OCI-M1 (cell line): Measurements from ENCODE around the gene MARVELD1.
"Not testable (repeated sequence)": the region's sequence is repeated elsewhere in the genome, so short reads cannot be mapped to it uniquely, and the experiment has no call there.

ENCODE experiments used
- DNase-seq: peaks from one replicate; lab custom pipeline; 2025; lab: John Stamatoyannopoulos, UW

MARVELD1 gene

DNA sequence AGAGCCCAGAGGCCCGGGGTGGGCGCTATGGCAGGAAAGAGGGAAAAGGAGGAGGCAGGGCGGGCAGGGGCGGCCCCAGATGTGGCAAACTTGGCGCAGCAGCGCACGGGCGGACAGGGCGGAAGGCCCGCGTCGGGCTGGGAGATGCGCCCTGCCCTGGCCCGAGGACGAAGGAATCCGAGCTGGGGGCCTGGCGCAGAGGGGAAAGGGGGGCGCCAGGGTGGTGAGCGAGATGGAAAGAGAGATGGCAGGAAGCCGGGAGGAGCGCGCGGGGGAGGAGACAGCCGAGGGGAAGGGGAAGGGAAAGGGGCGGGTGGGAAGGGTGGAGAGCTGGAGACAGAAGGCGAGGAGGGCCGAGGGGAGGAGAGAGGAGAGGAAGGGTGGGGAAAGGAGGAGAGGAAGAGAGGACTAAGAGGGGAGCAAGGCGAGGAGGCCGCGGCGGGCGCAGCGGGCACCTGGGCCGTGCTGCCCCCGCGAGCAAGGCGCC lies at the start of gene MARVELD1:
MARVELD1 (plus strand) TSS at position 392 of the 487 bp plus-strand sequence. CDS start 147 bp downstream, outside the sequence.
- DNase-seq = peak; percentile 64

DNA sequence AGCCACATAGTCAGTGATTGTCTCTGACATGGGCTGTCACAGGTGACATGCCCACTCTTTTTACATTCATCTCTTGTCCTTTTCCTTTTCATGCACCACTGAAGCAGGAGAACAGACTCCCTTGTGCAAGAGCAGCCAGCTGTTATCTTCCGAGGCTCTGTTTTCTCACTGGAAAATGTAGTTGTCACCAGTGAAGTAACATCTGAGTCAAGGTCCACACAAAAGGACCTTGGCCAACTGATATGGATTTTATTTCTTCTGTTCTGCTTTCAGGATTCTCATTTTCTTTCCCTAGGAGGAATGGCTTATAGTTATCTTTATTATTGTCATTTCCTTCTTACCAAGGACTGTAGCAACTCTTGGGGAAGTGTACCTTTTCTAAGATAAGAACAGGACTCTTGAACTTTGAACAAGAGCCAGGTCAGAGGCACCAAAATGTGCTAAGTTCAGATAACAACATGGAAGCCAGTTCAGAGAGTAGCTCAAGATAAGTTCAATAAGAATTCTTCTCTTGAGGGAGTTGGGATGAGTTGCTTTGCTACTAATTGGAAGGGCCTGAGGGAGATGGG lies 49.2 kb upstream of the MARVELD1 start:
- peak; percentile 95 for DNase-seq

DNA sequence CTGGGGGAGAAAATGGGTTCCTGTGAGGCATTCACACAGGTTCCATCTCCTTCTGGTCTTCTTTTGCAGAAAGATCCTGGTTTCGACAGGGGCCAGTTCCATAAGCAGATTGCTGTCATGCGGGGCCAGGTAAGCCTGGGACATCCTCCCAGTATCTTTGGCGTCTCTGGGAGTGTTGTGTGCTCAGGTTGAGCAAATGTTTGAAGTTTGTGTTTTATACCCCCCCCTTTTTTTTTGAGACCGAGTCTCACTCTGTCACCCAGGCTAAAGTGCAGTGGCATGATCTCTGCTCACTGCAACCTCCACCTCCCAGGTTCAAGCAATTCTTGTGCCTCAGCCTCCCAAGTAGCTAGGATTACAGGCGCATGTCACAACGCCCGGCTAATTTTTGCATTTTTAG lies 46.5 kb upstream of the MARVELD1 start:
- DNase-seq = no peak

DNA sequence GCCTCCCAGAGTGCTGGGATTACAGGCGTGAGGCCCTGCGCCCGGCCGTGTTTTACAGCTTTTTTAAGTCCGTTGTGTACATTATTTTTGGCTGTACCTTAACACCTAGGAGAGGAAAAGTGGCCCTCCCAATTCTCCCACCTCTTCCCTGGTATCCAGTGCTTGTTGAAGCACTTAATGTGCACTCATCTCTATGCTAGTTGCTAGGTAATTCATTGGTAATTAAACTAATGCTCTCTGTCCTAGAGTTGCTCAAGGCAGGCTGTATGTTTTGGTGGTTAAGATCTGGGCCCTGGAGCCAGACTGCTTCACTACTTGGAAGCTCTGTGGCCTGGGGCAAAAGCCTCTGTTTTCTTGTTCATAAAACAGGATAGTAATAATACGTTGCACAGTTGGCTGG lies 46.1 kb upstream of the MARVELD1 start:
- no peak for DNase-seq

DNA sequence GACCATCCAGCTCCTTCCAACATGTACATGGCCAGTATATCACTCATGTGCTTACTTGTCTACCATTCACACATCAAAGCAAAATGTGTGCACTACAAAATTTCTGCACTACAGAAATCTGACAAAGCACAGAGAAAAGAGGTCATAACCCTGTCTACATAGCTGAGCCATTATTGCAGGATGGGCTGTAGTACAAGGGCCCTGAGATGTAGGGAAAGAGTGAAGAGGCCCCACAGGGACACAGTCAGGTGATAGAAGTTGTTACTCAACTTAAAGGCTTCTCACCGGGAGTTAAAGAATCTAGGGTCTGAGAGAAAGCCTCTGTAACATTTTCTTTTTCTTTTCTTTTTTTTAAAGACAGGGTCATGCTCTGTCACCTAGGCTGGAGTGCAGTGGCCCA lies 44.0 kb upstream of the MARVELD1 start:
- DNase-seq = no peak

DNA sequence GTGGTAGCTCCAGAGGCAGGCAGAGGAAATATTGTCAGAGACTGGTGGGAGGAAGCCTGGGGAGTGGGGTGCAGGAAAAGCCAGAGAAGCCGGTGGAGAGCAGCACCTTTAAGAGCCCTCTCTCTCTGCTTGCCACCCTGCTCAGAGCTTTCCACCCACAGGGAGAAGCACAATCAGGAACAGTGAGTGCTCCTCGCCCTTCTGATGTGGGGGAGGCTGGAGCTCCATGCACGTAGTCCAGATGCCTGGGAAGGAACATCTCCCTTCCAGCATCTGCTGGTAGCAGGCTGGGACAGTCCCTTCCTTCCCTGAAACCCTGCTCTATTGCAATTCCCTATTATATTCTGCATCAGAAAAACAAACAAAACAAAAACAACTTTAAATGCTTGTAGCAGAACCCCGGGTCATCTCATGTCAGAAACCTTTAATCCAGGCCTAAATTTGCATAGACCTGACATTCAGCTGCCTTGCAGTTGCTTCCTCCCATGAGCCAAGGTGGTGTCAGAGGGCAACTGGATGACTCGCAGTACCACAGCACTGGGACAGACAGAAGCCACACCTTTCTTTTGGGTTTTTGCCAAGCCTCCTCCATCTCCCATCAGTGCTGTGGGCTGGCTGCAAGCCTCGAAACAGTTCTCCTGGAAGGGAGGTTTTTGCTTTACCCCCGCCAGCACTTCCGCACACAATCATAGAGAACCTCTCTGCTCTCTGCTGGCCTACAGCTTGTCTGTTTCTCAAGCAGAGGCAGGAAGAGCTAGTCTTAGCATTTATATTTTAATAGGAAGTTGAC lies 39.6 kb upstream of the MARVELD1 start:
- peak; percentile 57 for DNase-seq

DNA sequence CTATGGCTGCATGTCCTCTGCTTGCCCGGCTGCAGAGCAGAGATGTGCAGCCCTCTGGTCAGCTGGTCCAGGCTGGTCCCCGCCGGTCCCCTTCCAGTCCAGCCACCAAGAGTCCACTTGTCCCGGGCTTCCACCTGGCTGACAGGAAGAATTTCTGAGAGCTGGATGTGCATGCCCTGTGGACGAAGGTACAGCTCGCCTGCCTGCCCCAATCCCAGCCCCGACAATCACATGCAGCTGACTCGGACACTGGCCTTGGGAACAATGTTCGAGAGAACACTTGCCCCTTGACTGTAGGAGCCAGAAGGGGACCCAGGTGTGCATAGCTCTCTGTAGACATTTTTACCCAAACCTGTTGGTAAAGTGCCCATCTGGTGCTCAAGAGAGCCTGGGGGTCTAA lies 38.3 kb upstream of the MARVELD1 start:
- DNase-seq = no peak

DNA sequence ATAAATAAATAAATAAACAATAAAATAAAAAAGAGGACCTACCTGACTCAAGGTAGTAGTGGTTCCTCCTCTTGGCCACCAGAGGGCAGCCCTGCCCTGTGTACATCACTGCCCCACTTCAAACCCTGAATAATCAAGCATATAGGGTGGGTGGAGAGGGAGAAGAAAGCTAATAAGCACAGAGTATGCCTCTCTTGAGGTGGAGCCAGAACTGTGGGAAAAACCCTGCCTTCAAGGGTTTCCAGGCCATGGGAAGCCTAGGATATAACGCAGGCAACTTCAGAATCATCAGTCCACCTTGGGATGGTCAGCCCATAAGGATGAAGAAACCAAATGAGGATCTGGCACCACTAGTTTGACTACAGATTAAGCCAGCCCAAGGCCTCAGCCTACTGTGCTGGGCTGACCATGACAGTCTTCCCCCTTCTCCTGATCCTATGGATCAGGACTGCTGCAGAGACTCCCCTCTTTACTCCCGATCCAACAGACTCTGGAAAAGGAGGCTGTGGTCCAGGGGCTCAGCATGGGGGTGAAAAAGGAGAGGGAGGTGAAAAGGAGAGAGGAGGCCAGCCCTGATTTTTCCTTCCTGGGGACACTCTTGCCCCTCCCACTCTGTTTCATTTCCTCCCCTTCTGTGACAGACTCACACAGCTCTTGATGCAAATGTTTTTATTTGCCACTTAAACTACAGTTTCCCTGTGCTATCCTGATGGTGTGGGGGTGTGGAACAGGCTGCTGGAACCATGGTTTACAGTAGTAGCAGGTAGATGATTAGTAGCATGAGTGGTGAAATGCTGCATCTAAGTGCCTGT lies 36.6 kb upstream of the MARVELD1 start:
- DNase-seq = peak; percentile 71

DNA sequence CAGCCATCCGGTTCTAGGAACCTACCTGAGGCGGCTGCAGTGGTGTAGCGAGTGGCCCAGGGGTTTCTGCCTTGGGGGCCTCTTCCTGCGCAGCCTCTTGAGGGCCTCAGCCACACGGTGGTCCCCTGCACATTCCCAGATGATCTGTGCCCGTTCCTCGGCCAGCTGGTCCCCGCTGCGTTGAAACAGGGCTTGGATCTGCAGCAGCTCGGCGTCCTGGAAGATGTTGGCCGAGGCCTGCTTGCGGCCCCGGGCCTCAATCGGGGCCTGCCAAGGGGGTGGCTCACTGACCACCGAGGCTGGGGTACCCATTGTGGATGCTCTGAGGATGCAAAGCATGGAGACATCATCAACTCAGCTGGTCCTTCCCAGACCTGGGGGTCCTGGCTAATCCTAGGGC lies 33.9 kb upstream of the MARVELD1 start:
- DNase-seq = no peak

DNA sequence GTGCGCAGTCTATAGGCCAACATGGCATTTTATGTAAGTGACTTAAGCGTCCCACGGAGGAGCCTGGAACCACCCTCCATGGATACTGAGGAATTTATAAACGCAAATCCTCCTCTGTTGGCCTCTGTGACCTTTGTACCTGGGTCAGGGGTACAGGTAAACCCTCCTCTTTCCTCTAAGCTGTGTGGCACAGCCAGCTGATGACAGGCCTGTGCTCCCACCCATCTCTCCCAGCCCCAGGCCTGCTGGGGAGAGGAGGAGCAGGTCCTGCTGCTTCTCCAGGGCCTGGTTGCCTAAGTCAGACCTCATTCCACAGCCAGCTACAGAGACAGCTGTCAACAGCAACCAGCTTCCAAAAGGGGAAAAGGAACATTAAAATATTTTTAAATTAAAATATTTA lies 31.5 kb upstream of the MARVELD1 start:
- DNase-seq = no peak

DNA sequence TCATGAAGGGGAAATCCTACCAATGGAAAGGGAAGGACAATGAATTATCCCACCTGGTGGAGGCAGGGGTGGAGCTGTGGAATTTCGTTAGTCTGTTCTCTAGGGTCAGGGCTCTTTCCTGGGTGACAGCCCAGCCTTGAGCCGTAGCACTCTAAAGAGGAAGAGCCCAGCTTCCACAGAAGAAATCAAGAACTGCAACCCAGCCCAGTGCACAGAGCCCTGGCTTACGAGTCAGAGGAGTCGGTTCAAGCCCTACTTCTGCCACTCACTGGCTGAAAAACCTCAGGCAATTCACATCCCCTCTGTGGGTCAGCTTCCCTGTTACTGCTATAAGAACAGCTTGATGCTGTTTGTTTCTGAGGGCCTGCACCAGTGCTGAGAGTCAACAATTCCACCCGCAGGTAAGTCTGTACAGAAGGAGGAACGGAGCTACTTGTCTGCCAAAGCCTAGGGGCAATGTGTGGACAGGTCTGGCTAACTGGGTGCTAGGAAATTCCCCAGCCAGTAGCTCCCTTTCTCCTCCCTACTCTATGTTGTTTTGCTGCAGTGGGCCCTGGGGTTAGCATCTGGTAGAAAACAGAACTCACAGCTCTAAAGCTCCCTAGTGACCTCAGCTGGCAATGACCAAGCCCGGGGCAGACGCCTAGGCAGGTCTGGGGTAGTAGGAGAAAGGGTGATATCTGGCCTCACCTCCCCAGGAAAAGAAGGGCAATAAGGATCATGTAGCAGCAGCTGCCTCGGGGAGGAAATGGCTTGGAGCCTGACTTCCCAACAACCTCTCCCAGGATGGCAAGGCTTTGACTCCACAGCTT lies 29.8 kb upstream of the MARVELD1 start:
- DNase-seq = peak; percentile 58

DNA sequence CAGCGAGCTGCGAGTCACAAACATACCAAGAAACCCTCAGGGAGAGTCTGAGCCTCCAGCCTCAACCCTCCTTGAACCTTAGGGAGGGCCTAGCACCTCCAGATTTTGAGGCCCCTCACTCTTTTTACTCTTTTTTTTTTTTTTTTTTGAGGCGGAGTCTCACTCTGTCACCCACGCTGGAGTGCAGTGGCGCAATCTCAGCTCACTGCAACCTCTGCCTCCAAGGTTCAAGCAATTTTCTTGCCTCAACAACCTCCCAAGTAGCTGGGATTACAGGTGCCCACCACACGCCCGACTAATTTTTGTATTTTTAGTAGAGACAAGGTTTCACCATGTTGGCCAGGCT lies 29.2 kb upstream of the MARVELD1 start:
- DNase-seq = not testable (repeated sequence)

DNA sequence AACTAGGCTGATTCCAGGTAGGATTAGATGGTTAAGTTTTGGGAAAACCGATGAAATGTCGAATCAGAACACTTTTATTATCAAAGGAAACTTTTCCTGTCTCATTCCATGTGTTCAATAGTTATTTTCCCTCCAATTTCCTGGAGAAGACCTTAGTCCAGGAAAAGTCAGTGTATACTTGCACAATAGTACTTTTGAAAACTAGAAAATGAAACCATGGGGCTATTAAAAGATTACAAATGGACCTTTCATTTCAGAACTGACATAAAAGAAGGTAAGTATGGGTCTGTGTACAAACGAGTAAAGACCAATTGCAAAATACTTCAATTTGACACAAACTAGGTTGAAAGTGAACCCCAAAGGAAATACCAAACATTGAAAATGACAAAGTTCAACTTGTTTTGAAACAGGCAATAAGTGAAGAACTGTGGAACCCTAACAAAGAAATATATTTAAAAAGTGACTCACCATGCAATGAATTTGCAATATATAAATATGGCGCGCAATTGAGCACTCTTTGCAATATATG lies 28.6 kb upstream of the MARVELD1 start:
- no peak for DNase-seq

DNA sequence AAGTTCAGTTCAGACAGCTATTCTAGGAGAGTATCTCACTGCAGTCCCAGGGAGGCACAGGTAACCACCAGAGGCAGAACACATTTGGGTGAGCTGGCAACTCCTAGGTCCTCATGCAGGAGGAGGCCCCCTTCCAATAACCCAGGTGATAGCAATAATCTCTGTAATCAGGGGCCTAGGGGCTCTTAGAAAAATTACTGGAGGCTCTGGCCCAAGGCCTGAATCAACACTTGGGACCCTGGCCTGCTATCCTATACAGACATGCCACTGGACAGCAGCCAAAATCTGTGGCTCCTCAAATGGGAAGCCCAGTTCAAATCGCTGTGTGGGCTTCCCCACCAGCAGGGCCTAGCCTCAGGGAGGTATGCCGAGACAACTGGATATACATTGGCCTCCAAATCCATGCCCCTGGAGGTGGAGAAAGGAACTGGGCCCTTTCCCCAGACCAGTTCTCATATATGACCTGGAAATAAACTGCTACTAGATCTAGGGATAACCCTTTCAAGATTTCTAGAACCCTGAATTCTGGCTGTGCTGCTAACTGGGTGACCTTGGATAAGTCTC lies 28.1 kb upstream of the MARVELD1 start:
- peak; percentile 77 for DNase-seq

DNA sequence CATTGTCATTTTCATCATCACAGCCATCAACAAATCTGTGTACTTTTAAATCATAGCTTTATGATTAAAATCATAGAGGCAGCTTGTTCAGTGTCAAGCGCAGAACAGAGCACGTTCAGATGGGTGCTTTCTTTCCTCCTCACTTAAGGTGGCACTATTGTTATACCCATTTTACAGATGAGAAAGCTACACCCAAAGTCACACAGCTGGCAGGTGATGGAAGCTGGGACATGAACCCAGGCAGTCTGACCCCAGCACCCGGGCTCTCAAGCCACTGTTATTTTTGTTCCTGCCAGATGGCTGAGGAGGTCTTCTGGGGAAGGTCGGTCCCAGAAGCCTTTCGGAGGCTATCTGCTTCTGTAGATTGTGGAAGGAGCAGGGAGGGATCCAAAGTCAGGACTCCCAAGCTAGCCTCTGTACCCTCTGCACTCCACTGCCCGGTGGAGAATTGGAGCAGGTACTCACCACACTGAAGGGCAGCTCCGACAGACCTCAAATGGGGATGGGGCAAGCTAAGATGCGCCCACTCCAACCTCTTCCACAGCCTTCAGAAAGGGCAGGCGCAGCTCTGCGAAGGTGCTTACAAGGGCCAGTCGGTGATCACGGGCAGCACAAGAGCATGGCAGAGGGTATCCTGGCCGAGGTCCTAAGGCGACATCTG lies 27.1 kb upstream of the MARVELD1 start:
- peak; percentile 66 for DNase-seq

DNA sequence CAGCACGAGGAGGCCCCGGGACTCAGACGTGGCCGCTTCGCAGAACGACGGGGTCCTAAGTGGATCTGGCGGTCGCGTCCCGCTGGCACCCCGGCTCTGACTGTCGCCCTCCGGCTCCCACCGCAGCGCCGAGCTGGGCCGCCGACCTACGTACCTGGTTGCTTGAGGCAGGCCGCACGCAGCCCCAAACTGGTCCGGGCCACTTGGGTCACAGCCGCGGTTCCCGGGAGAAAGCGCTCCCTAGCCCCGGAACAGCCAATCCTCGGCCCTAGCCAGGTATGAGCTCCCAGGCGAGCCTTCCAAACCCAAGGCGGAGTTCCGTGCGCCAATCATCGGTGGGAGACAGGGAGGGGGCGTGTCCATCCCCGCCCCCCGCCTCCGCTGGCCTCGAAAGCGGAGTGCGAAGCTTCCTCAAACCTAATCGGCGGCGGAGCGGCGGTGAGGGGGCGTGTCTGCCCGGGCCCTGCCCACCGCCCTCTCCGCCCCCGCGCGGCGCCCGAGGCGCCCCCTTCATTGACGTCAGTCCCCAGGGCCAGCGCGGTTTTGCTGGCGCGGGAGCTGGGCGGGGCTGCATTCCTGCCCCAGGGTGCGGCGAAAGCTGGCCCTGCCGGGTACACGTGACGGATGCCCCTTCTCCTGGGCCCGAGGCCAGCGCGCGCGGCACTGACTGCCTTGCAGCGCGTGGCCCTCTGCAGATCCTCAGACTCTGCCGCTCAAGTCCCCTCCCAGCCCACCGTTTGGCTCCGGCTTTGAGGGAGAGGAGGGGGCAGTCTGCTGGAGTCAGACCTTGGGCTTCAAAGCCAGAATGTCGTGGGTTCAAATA lies 26.4 kb upstream of the MARVELD1 start, which contains the start of gene AVPI1:
AVPI1 (minus strand) TSS at position 280 of the 823 bp plus-strand sequence. CDS start 7,336 bp downstream, outside the sequence.
- DNase-seq = peak; percentile 99

DNA sequence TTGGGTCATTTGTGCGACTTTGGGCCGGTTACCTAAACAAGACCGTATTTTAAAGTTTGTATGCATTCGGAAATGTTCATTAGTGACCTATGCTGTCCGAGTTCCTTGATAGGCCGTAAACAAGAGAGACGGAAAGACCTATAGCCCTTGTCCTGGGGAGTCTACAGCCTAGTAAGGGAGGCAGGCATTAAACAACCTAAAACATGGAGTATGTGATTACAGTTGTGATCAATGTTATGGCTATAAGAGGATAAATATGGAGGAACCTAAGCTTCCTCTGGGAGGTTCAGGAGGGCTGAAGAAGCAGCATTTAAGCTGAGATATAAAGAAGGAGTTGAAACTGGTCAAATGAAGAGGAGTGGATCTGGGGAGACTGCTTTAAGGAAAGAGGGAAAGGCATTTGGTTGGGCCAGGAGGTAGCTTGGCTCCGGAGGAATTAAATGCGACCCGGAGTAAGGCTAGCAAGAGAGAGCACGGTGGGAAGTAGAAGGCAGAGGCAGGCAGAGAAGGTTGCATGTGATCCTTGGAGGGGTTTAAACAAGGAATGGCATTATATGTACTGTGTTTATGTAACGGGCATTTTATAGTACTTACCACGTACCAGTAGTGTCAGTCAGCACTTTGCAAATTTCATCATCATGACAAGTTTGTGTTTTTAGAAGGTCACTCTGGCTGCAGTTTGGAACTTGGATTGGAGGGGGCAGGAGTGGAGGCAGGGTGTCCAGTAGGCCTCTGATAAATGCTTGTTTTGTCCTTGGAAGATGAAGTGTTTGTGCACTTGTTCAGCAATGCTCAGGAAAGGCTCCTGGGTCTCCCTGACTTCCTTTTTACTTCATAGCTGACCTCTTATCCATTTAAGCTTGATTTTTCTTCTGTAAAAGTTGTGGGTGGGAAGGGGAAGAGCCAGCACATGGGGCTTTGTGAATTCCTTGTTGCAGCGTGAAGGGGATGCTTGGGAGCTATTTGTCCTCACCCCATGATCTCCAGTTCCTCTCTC lies 25.4 kb upstream of the MARVELD1 start:
- DNase-seq = peak; percentile 79

DNA sequence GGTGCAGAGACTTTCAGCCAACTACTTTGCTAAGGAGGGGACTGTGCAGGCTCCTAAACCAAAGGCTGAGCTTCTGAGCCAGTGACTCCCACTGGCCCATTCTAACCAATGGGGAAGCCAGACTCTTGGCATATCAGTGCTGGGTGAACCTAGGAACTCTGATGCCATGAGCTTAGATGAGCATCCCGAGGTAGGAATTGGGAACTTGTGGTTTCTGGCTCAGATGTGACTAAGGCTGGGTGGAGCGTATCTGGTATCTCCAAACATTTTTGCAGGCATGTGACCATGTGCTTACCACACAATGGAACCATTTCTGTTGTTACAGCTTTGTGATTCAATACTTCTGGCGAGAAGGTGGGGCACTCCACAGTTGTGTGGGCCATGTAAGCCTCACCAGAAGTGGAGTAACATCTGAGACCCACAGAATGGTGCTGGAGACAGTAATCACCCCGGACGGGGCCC lies 23.9 kb upstream of the MARVELD1 start:
- peak; percentile 98 for DNase-seq
